SIG-M5 treated with dmso at 0.1 percent for 504 hours (cell line): ENCODE measurements around the gene ARF5.
"Not testable (repeated sequence)": the region's sequence is repeated elsewhere in the genome, so short reads cannot be mapped to it uniquely, and the experiment has no call there.

Source experiments
- DNase-seq: peaks from one replicate; lab custom pipeline; 2025; ENCODE audit not compliant: unreplicated experiment; lab: John Stamatoyannopoulos, UW

The ARF5 gene

DNA sequence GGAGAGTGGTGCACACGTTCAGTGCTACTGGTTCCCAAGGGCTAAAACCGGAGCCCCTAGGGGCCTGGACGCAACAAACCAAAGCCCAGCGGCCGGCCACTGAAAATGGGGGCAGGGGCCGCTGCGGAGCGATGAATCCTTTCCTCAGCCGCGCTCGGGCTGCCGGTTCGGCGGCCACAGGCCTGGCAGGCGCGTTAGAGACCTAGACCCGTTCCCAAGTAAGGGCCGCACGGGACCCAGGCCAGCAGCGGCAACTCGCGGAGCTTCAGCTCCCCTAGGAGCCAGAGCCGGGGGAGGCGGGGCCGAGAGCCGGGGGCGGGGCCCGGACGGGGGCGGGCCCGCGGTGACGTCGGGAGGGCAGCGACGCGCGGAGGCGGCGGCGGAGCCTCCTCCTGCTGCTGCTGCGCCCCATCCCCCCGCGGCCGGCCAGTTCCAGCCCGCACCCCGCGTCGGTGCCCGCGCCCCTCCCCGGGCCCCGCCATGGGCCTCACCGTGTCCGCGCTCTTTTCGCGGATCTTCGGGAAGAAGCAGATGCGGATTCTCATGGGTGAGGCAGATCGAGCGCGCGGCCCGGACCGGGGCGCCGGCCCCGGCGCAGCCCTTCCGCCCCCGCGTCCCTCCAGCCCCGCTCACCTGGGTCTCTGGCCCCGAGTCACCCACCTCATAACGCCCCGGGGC, at the start of gene ARF5:
ARF5 (plus strand) TSS at position 393 of the 678 bp plus-strand sequence; CDS start at position 481, 88 bp downstream.
- peak; percentile 62 for DNase-seq

DNA sequence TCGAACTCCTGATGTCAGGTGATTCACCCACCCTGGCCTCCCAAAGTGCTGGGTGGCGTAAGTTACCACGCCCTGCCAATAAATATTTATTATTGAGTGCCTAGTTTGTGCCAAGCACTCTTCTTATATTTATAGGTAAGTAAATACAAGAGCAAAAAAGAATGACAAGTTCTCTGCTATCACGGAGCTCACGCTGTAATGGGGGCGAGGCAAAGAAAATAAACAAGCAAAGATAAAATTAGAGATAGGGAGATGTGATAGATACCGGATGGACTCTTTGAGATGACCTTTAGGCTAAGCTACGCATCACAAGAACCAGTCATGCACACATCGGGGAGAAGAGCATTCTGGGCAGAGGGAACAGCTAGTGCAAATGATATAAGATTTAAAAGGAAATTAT, 49.1 kb upstream of the ARF5 start:
- DNase-seq: no peak

DNA sequence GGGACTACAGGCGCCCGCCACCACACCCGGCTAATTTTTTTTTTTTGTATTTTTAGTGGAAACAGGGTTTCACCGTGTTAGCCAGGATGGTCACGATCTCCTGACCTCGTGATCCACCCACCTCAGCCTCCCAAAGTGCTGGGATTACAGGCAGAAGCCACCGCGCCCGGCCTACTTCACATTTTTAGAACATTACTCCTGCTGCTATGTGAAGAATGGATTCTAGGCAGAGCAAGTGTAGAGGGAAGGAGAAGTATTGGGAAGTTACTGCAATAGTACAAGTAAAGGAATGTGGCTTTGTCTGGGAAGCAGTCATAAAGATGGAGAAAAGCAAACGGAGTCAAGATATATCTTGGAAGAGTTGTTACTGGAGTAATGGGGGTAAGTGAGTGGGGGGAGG, 47.8 kb upstream of the ARF5 start:
- DNase-seq: not testable (repeated sequence)

DNA sequence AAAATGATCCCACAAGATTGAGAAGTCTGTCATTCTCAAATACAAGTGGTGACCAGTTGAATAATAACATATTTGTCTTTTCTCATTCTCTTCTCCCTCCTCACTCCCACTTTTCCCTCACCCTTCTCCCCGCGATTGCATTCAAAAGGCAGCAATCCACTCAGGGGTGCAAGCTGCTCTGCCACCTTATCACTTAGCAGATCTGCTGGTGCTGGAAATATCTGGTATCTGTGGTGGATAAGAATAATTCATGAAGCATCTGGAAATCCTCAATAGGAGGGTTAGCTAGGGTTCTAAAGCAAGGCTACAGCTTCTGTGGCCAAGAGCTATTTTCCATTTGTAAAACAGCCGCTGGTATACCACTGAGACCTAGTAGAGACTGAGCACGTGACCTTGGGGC, 46.7 kb upstream of the ARF5 start:
- no peak for DNase-seq

DNA sequence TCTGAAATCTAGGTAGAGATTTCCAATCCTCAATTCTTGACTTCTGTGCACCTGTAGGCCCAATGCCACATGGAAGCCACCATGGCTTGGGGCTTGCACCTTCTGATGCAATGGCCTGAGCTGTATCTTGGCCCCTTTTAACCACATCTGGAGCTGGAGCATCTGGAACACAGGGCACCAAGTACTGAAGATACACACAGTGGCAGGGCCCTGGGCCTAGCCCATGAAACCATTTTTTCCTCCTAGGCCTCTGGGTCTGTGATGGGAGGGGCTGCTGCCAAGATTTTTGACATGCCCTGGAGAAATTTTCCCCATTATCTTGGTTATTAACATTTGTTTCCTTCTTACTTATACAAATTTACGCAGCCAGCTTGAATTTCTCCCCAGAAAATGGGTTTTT, 41.9 kb upstream of the ARF5 start:
- no peak for DNase-seq

DNA sequence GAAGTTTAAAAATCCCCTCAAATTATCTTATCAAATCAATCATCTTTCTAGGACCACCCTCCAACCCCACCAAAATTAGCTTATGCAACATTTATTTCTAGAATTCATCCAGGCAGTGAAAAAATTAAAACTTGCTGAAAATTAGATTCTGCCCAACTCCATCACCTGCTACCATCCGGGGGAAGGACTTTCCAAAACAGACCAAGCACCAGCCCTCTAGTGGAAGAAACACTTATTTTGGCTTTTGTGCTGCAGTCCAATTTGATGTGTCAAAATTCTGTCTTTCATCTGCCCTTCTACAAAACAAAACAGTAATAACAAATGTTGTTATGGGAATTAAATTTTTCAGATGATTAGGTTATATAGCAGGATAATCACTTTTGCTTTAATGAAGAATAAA, 38.0 kb upstream of the ARF5 start:
- DNase-seq: no peak

DNA sequence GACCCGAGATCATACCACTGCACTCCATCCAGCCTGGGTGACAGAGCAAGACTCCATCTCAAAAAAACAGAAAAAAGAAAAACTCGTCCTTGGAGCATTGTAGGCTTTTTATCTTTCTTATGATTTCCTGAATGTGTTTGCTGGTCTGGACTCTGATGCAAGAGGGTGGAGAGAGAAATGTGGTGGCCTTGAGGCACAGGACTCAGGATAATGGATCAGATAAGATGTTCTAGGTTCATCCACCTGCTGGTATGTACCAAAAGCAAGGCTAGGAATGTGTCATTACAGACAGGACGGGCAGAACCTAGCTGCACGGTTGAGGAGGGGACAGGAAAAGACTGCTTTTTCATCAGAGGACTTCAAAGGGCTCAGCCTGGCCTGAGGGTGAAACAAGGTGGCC, 36.3 kb upstream of the ARF5 start:
- no peak for DNase-seq

DNA sequence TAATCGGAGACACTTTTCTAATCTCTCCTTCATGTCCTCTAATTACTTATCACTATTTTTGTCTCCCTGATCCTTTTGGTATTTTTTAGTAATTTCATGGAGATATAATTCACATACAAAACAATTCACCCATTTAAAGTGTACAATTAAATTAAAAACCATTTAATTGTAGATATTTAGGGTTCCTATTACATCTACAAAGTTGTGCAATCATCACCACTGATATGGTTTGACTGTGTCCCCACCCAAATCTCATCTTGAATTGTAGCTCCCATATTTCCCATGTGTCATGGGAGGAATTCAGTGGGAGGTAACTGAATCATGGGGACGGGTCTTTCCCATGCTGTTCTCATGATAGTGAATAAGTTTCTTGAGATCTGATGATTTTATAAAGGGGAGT, 31.8 kb upstream of the ARF5 start:
- no peak for DNase-seq

DNA sequence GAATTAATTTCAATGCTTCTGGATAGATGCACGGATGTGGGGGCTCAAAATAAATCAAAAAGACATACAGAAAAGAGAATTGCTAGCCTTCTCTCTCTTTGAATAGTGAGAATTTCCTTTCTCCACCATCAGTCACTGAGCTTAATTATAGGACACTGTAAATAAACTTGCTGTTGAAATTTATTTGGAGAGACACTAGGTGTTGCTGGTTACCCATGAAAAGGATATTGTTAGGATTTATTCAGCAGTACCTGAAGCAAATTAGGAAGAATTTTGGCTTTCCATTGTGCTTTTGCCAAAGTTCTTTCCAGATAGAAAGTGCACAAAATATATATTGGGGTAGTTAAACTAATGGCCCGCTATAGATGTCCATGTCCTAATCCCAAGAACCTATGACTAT, 30.4 kb upstream of the ARF5 start:
- no peak for DNase-seq

DNA sequence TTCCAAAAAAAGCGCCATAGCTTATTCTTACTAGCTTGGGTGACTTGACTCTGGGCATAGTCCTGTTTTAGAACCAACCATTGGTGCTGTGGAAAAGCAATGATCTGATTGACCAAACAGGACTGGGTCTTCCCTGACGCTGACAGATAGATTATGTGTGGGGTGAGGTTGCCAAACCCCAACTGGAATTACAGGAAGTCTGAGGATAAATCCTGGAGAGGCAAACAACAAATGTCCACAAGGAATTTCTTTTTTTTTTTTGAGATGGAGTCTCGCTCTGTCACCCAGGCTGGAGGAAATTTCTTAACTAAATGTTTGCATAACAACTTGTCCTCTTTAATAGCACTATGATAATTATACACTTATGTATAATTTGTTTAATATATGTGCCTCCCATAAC, 22.0 kb upstream of the ARF5 start:
- DNase-seq: no peak

DNA sequence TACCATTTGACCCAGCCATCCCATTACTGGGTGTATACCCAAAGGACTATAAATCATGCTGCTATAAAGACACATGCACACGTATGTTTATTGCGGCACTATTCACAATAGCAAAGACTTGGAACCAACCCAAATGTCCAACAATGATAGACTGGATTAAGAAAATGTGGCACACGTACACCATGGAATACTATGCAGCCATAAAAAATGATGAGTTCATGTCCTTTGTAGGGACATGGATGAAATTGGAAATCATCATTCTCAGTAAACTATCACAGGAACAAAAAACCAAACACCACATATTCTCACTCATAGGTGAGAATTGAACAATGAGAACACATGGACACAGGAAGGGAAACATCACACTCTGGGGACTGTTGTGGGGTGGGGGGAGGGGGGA, 20.2 kb upstream of the ARF5 start:
- not testable (repeated sequence) for DNase-seq

DNA sequence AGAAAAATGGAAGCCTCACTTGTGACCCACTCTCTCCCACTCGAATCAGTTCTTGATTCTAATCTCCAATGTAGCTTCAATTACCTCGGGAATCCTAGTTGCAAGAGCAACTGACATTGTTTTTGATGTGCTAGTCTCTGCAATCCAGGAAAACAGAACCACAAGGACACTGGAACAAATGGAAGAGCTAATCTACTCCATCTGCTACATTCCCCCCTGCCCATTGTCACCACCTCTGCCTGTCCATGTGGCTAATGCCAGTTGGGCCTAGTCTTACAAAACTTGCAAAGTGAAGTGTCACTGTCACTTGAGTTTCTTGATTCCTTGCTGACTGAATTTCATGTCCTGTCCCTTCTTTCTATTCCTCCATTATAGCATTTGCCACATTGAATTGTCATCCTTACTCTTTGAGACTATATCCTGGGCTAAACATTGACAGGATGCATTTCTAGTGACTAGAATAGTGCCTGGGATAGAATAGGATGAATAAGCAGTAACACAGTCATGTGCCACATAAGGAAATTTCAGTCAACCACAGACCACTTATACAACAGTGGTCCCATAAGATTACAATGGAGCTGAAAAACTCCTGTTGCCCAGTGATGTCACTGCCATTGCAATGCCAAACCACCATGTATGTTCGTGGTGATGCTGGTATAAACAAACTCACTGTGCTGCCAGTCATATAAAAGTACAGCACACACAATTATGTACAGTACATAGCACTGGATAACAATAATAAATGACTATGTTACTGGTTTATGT, 16.3 kb upstream of the ARF5 start:
- DNase-seq: no peak

DNA sequence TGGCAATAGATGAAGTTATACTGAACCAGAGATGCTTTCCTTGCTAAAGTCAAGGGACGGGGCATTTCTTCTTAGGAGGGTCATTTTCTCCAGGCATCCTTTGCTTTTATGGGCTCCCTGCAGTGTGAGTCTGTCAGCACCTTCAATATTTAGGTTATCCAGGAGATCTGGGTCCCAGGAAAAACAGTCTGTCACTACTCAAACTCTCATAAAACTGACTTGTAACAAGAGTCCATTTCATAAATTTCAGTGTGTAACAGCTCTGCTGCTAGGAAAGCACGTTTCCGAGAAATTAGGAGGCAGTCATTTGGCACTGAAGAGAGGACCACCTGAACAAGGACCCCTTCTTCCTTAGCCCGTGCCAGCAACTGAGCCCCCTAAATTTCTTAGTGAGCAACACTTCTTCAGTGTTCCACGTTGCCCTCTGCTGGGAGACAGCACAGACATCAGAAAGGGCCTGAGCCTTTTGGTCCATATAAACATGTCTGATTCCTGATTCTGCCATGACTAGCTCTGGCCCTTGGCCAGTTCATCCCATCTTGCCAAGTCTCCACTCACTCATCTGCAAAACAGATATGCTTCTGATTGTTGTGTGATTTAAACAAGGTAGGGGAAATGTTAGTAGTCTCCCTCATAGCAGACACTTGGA, 10.1 kb upstream of the ARF5 start:
- no peak for DNase-seq

DNA sequence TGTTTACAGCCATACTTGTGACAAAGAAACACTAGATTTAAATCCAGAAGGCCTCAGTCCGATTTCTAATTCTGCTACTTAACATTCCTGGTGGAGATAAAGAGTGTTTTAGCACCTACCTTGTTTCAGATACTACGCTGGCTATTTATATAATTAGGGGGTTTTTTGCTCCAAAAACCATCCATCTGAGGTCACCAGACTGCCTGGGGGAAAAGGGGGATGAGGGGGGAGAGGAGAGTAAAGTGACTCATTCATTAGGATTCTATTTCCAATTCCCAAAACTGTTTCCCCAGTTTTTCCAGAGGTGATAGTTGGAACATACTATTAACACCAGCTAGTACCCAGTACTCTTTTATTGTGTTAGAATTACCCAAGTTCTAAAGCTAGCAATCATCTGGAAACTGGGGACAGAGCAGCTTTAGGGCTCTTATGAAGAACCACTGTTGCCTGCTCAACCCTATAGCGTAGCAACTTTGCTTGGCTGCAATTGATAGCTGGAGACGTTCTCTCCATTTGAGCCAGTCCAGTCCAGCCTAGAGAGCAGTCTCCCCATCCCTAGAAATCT, 9.4 kb upstream of the ARF5 start:
- no peak for DNase-seq

DNA sequence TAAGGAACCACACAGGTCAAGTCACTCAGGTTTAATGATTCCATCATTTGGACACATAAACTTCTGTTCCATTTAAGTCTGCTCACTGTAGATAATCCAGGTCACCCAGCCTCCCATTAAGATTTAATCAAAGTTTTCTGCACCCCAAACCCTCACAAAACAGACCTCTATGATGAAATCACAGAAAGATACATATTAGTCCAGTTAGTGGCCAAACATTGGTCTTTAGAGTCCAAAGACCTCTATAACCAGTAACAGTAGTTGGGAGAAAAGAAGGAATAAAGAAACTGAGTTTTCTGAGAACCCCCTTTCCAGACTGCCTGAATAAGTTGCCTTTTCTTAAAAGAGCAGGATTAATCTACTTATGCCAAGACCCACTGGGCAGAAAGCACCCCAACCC, 7.6 kb upstream of the ARF5 start:
- no peak for DNase-seq

DNA sequence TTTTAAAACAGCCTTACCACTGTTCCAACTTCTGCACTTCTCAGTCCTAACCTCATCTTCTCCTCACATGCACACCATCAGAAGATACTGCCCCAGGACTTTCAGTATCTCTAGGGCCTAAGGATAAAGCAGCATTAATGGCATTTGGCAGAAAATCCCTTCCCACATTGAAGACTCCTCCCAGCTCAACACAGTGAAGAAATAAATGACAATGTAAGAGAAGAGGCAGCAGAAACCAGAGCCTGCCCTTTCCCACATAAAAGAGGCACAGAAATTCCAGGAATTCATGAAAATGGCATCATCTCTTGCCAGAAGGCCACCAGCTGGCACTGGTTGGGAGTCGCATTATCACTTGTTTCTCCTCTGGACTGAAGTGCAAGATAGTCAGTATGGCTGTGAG, 6.5 kb upstream of the ARF5 start:
- DNase-seq: no peak

DNA sequence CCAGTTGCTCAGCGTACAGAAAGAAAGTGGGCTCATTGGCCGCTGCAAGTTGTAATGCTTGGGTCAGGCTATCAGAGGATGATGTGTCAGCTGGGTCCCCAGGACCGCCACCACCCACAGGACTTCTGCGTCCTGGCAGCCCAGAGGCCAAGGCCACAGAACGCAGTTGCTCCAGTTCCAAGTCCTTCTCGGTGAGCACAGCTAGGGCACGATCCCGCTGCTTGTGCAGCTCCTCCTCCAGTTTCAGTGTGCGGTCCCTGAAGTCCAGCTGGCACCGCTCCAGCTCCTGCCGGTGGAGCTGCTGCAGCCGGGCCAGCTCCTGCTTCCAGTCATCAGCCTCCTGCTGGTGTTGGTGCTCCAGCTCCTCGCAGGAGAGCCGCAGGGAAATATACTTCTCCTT, 5.8 kb upstream of the ARF5 start:
- no peak for DNase-seq

DNA sequence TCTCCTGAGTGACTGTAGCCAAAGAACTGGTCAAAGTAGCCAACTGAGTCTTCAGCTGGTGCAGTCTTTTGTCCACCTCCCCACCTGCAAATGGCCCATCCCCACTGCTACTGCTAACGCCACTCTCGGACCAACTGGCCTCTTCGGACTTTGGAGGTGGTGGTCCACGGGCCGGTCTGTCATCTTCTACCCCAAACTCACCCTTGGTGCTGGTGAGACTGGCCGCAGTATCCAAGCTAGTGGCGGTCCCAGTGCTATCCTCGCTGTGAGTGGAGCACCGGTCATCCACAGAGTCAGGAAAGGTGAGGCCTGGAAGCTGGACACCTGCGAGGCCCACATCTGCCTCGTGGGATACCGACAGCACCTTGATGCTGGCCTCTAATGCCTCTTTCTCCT, 3.6 kb upstream of the ARF5 start:
- no peak for DNase-seq

DNA sequence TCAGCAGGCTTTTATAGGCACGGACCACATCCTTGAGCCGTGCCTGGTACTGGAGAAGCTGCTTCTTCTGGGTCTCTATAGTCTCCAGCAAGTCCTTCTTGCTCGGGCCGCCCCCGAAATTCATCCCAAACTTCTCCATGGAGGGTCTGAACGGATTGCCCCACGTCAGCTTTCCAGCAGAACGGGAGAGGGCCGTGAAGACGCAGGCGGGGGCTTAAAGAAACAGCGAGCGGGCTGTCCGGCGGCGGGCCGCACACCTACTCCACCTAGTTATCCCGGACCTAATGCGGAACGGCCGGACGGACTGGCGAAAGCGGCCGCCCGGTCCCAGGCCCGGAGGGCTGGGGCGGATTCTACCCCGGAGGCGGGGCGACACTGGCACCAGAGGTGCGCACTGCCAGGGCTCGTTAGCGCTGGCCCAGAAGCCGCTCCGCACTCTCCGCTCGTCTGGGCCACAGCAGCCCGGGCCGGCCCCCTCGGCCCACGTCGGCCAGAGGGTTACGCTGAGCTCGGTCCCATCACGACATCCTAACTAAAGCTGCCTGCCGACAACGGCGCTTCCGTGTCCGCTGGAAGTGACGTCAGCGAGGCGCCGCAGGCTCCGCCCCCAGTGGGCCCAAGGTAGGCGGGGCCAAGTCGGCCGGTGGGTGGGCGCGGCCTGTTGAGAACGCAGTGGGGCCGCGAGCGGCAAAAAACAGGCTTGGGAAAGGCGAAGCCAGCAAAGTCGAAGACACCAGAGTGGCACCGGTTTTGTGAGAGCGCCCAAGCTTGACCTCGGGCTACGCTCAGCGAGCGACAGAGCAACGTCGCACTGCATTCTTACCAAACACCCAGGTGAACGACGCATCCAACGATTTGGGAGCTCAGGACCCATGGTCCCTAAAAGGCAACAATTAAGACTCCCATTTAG, 2.9 kb upstream of the ARF5 start, which contains the start of gene GCC1:
GCC1 (minus strand) TSS at position 553 of the 910 bp plus-strand sequence; CDS start at position 139, 414 bp downstream.
- DNase-seq: peak; percentile 69

DNA sequence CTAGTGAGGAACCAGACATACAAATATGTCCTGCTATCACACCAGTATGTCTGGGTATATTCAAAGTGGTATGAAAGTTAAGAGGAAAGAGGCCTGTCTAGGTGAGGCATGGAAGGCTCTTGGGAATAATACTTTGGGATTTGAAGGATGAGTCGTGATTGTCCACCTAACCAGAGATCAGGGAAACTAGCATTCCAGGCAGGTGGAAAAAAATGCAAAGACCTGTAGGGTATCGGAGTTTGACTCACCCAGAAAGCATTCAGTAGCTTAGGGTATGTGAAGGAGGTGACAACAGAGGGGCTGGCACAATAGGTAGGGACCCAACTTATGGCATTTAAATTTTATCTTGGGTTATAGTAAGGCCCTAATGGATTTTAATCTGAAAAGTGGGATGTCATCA, 1.9 kb upstream of the ARF5 start:
- no peak for DNase-seq

DNA sequence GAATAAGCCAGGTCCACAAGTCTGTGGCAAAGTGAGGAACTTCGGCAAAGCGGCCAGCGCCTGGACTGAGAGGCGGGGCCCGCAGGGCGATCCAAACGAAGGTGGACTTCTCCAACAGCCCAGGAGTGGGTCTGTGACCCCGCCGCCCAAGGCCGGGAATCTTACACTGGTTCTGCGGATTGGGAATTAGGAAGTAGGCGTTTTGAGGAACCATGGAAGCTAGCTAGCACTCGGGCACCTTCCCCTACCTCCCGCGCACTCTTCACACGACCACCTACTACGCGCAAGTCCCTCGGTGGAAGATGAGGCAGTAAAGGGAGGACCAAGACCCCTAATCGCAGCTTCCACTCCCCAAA, 570 bp upstream of the ARF5 start:
- no peak for DNase-seq
